M059J (cell line): Measurements from ENCODE around the gene OR4N5. TPM values are rescaled to one million over a fixed set of nuclear protein-coding genes. Genes with fewer than 3 reads are reported as not detected.

ENCODE experiments used
- total RNA-seq: library from RNA; depleted of rRNA; stranded (reverse); fragments of >200 nt; shearing (Covaris generic); gene quantifications from 2 replicates; pipeline ENCODE4 v1.2.3, GENCODE V29; 2014; rRNA removed

OR4N5 gene
- total RNA-seq, 1 experiment from 2014 or later, result not detected

Other genes with a start within 250 kb of the OR4N5 start
- not detected in 2 replicates for gene OR4K5, start 218.2 kb upstream of the OR4N5 start, total RNA-seq
- gene OR4K1, start 207.9 kb upstream of the OR4N5 start, total RNA-seq, result not detected in 2 replicates
- not detected in 2 replicates for gene OR4K15, start 163.2 kb upstream of the OR4N5 start, total RNA-seq
- gene OR4Q2, start 136.7 kb upstream of the OR4N5 start, total RNA-seq, result not detected in 2 replicates
- gene OR4K14, start 119.5 kb upstream of the OR4N5 start, total RNA-seq, result not detected in 2 replicates
- not detected in 2 replicates for gene OR4K13, start 102.8 kb upstream of the OR4N5 start, total RNA-seq
- not detected in 2 replicates for gene OR4L1, start 78.8 kb upstream of the OR4N5 start, total RNA-seq
- gene OR4K17, start 28.1 kb upstream of the OR4N5 start, total RNA-seq, result not detected in 2 replicates
- not detected in 2 replicates for gene OR11G2, start 52.1 kb downstream of the OR4N5 start, total RNA-seq
- gene OR11H6, start 84.9 kb downstream of the OR4N5 start, total RNA-seq, result not detected in 2 replicates
- gene OR11H7, start 90.2 kb downstream of the OR4N5 start, total RNA-seq, result not detected in 2 replicates
- gene OR11H4, start 100.5 kb downstream of the OR4N5 start, total RNA-seq, result not detected in 2 replicates
- gene TTC5, start 167.1 kb downstream of the OR4N5 start, total RNA-seq, result 4.0 and 9.5 TPM in 2 replicates
- 54.8 and 57.0 TPM in 2 replicates for gene CCNB1IP1, start 194.5 kb downstream of the OR4N5 start, total RNA-seq
- 25.4 and 27.8 TPM in 2 replicates for gene PARP2, start 204.8 kb downstream of the OR4N5 start, total RNA-seq